Skeletal muscle tissue (tissue), 5 donors: ENCODE measurements around the gene SPATA2. TPM values are rescaled to one million over a fixed set of nuclear protein-coding genes. Genes with fewer than 3 reads are reported as not detected.
A peak's percentile ranks its signal among the peaks of the same experiment; 100 is the strongest.
"Not testable (repeated sequence)": the region's sequence is repeated elsewhere in the genome, so short reads cannot be mapped to it uniquely, and the experiment has no call there.

Experiments used
- H3K27ac ChIP-seq: one replicate; pipeline ENCODE4 v1.7.0; 2013; ENCODE audit warnings: mild to moderate bottlenecking, low read depth, low read length, inconsistent platforms
- H3K27me3 ChIP-seq, 3 donors: one replicate each; pipeline ENCODE4 v1.7.0; 2013; ENCODE audit warnings: low read length in 3 of 3; ENCODE audit not compliant: control insufficient read depth in 3 of 3, insufficient read depth in 3 of 3
- H3K36me3 ChIP-seq, 3 donors: one replicate each; pipeline ENCODE4 v1.7.0; 2013; ENCODE audit warnings: low read length in 3 of 3; ENCODE audit not compliant: control insufficient read depth in 3 of 3, insufficient read depth in 3 of 3
- H3K4me1 ChIP-seq, 3 donors: one replicate each; pipeline ENCODE4 v1.7.0; 2013; ENCODE audit warnings: low read length in 3 of 3, mild to moderate bottlenecking in 3 of 3; ENCODE audit not compliant: control insufficient read depth in 3 of 3, insufficient read depth in 3 of 3
- H3K4me3 ChIP-seq, 3 donors: one replicate each; pipeline ENCODE4 v1.7.0; 2013; ENCODE audit warnings: low read length in 3 of 3
- H3K9ac ChIP-seq, 3 donors: one replicate each; pipeline ENCODE4 v1.7.0; 2013; ENCODE audit warnings: low read length in 3 of 3, mild to moderate bottlenecking in 3 of 3, moderate library complexity in 2 of 3, low read depth in 1 of 3
- H3K9me3 ChIP-seq, 3 donors: one replicate each; pipeline ENCODE4 v1.7.0; 2013; ENCODE audit warnings: low read length in 3 of 3; ENCODE audit not compliant: control insufficient read depth in 3 of 3
- small RNA-seq: library from RNA; depleted of rRNA; stranded (forward); fragments of <200 nt; gene quantifications from one replicate; pipeline ENCODE3, GENCODE V24; 2014
- total RNA-seq: library from RNA; depleted of rRNA; stranded (reverse); fragments of >200 nt; gene quantifications from one replicate; pipeline ENCODE4 v1.2.3, GENCODE V29; 2014
- donor health status: Osteomylitis.

SPATA2 gene
- total RNA-seq, 1 donor from 2014 or later = 1.0 TPM

DNA sequence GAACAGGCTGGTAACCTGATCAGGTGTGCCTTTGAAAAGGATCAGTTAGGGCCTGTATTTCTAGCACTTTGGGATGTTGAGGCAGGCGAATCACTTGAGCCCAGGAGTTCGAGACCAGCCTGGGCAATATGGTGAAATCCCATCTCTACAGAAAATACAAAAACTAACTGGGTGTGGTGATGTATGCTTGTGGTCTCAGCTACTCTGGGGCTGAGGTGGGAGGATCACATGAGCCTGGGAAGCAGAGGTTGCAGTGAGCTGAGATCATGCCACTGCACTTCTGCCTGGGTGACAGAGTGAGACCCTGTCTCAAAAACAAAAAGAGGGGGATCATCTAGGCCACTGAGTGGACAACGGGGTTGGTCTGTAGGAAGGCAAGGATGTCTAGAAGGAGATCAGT lies 54.1 kb downstream of the SPATA2 start:
- H3K4me1 ChIP-seq, H3K27me3 ChIP-seq, H3K27ac ChIP-seq, H3K4me3 ChIP-seq, H3K9me3 ChIP-seq, H3K9ac ChIP-seq: not testable (repeated sequence)
- H3K36me3 ChIP-seq = peaks cover 16 to 45% (median 33%) of the 10 kb centered on the region in 3 donors

DNA sequence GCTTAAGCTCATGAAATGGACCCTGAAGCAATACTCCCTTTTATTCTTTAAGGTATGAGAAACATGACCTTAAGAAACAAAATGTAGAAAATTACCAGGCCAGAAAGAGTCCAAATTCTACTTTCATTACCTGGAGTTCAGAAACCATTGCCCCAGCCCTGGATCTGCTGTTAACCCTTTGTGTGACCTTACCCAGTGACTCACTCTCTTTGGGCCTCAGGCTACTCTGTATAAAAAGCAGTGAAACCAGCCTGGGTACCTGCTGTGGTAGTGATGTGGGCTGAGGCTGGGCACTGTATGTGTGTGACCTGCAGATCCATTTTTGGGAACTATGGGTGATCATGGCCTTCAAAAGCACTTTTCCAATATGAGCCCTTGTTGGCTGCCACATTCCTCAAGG lies 55.5 kb downstream of the SPATA2 start:
- Histone ChIP-seq H3K9me3 (no peaks in the 10 kb centered on the region), H3K36me3 (peaks cover 11 to 42% (median 32%) of the 10 kb centered on the region in 3 donors), H3K27me3 (no peaks in the 10 kb centered on the region), H3K27ac (no peak overlapping the region), H3K4me3 (no peak overlapping the region), H3K9ac (no peak overlapping the region), H3K4me1 (peaks cover 0 to 4% (median 0%) of the 10 kb centered on the region in 3 donors)

DNA sequence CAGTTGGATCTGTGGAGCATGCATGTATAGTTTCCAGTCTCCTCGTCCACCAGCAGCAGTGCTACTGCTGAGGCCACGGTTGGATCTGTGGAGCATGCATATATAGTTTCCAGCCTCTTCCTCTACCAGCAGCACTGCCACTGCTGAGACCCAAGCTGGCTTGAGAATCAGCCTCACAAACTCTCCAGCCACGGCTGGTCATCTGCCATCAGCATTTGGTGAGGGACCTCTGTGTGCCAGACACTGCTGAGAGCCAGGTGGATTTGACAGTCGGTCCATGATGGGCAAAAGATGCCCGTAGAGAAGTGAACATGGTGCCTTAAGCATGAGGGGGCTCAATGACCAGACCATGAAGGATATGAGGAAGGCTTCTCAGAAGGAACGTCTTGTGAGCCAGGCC lies 56.3 kb downstream of the SPATA2 start:
- Histone ChIP-seq H3K27ac (no peak overlapping the region), H3K9ac (no peak overlapping the region), H3K4me3 (no peak overlapping the region), H3K9me3 (no peaks in the 10 kb centered on the region), H3K36me3 (peaks cover 13 to 41% (median 33%) of the 10 kb centered on the region in 3 donors), H3K4me1 (peaks cover 0 to 4% (median 1%) of the 10 kb centered on the region in 3 donors), H3K27me3 (no peaks in the 10 kb centered on the region)

DNA sequence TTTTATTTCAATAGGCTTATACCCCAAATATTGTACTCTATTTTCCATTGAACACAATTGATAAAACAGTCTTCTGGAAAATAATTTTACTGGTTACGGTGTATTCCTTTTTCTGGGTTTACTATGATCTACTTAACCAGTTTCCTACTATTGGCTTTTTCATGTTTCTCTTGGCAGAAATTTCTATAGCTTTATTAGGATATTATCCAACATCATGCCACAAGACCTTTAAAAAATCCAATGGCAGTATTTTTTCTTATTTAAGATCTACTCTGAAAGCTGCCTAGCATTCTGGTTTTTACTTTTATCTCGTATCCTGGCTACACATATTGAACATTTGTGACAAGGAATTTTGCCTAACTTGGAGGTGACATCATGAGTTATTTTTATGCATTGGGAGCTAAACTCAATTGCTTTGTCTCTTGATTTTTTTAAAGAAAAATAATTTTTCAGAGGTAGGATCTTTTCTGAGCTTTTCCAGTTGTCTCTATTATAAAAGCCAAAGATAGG lies 57.2 kb downstream of the SPATA2 start:
- Histone ChIP-seq H3K9ac (no peak overlapping the region), H3K27ac (no peak overlapping the region), H3K4me3 (no peak overlapping the region), H3K36me3 (peaks cover 16 to 41% (median 34%) of the 10 kb centered on the region in 3 donors), H3K27me3 (no peaks in the 10 kb centered on the region), H3K4me1 (peaks cover 0 to 9% (median 6%) of the 10 kb centered on the region in 3 donors), H3K9me3 (no peaks in the 10 kb centered on the region)

DNA sequence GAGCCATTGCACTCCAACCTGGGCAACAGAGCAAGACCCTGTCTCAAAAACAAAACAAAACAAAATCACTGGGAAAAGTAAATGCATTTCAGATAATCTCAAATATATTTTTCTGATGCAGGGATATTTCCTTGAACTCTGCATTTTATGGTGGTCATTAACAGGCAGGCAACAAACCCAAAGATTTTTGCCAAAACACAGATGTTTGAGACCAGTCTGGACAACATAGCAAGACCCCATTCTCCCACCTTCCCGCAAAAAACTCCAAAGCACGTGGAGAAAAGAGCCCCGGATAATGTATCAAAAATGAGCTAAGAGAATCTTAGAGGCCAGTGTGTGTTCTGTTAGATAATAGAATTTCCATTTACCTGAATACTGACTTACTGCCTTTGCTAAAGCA lies 58.4 kb downstream of the SPATA2 start:
- H3K4me1 ChIP-seq = peaks cover 6 to 21% (median 15%) of the 10 kb centered on the region in 3 donors
- no peak overlapping the region for H3K27ac ChIP-seq
- no peak overlapping the region for H3K4me3 ChIP-seq
- H3K27me3 ChIP-seq = no peaks in the 10 kb centered on the region
- no peaks in the 10 kb centered on the region for H3K9me3 ChIP-seq
- H3K9ac ChIP-seq = no peak overlapping the region
- peaks cover 16 to 38% (median 33%) of the 10 kb centered on the region in 3 donors for H3K36me3 ChIP-seq

DNA sequence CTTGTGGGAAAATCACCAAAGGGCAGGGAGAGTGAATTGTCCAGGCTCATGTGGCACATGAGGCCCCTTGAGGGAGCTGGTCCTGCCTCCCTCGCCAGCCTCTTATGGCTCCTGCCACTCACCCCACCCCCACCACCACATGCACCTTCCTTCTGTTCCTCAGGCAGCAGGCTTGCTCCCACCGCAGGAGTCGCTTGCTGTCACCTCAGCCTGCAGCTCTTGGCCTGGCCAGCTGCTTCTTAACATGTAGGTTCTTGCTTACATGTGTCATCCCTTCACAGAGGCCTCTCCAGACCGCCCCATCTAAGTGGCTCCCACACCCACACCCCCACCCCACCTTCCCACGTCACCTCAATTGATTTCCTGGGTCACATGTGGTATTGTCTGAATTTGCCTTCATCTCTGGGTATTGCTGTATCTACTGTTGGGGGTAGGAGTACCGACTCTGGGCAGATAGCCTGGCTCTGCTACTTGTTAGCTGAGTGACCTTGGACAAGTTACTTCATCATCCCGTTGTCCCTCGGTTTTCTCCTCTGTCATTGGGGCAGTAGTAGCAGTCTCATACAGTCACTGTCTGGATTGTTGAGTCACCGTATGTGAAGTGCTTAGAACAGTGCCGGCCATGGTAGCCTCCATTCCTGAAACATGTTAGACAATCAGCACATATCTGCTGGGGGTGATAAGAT lies 61.0 kb downstream of the SPATA2 start:
- peaks cover 14 to 31% (median 29%) of the 10 kb centered on the region in 3 donors for H3K36me3 ChIP-seq
- H3K27ac ChIP-seq = no peak overlapping the region
- no peak overlapping the region for H3K4me3 ChIP-seq
- H3K27me3 ChIP-seq = no peaks in the 10 kb centered on the region
- peaks cover 21 to 38% (median 31%) of the 10 kb centered on the region in 3 donors for H3K4me1 ChIP-seq
- H3K9ac ChIP-seq = peak overlapping the region in 1 of 3 donors; percentile 33
- H3K9me3 ChIP-seq = no peaks in the 10 kb centered on the region

DNA sequence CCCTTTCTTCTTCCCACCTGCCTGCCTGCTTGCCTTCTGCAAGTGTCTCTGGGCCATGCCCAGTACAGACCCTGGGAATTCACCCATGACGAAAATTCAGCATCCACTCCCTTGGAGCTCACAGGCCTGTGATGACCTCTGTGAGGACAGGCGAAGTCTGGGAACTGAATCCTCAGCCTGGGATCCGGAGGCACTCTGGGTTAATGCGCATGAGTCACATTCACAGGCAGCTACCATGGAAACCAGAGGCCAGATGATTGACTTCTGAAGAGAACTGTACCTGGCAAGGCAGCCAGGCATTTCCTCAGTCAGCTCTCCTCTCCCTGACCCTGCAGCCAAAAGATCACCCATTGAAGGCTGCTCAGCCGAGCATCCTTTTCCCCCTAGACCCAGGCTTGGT lies 61.7 kb downstream of the SPATA2 start:
- Histone ChIP-seq H3K9me3 (no peaks in the 10 kb centered on the region), H3K4me3 (no peak overlapping the region), H3K27me3 (no peaks in the 10 kb centered on the region), H3K9ac (peak overlapping the region in 1 of 3 donors; percentile 33), H3K36me3 (peaks cover 19 to 34% (median 31%) of the 10 kb centered on the region in 3 donors), H3K27ac (no peak overlapping the region), H3K4me1 (peaks cover 21 to 34% (median 31%) of the 10 kb centered on the region in 3 donors)

Small RNA genes within 50 kb of the gene (small RNA-seq; reads per million reads assigned to genes)
- gene RF00017 (not detected), gene RF00019 (not detected)

Other genes starting within 250 kb of the SPATA2 start
- 14.6 TPM for gene B4GALT5, start 201.7 kb downstream of the SPATA2 start, total RNA-seq
- 3.1 TPM for gene SLC9A8, start 102.7 kb downstream of the SPATA2 start, total RNA-seq
- 35.0 TPM for gene RNF114, start 20.9 kb upstream of the SPATA2 start, total RNA-seq
- gene SNAI1, start 67.5 kb upstream of the SPATA2 start, total RNA-seq = 0.52 TPM
- gene UBE2V1, start 197.6 kb upstream of the SPATA2 start, total RNA-seq = 36.5 TPM
- 5.7 TPM for gene PEDS1, start 238.2 kb upstream of the SPATA2 start, total RNA-seq